NCI-H2196 (cell line): ENCODE results near the gene GTF2H4.
"Not testable (repeated sequence)": the region's sequence is repeated elsewhere in the genome, so short reads cannot be mapped to it uniquely, and the experiment has no call there.

ENCODE experiments used
- DNase-seq: peaks from one replicate; lab custom pipeline; 2025; ENCODE audit not compliant: unreplicated experiment; lab: John Stamatoyannopoulos, UW

GTF2H4 gene

GRCh38 chr6:30893666-30894065 lies 14.3 kb upstream of the GTF2H4 start:
- no peak for DNase-seq

DNA sequence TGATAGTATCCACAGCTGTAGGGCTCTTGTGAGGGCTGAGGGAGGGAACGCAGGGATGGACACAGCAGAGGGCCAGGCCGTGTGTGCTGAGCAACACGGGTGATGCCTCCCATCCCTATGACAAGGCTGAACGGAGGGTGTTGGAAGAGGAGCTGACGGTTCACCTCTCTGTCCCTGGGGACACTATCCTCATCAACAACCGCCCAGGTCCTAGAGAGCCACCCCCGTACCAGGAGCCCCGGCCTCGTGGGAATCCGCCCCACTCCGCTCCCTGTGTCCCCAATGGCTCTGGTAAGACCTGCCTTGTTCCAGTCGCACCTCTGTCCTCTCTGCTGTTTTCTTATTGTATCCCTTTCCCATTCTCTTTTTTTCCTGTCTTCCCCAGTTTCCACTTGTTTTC lies 13.6 kb upstream of the GTF2H4 start:
- no peak for DNase-seq

DNA sequence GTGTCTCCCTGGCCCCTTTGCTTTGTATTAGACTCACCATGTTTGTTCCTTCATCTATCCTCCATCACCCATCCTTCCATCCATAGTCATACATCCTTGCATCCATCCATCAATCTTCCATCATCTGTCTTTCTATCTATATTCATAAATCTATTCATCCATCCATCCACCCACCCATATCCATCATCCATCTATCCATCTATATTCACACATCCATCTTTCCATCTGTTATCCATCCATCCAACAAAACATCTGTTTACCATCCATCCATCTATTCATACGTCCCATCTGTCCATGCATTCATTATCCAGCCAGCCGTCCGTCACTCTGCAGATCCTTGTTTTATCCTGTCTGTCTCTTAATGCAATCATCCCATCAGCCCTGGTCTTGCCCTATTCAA lies 13.1 kb upstream of the GTF2H4 start:
- DNase-seq = no peak

GRCh38 chr6:30895343-30895742 lies 12.7 kb upstream of the GTF2H4 start:
- DNase-seq = no peak

DNA sequence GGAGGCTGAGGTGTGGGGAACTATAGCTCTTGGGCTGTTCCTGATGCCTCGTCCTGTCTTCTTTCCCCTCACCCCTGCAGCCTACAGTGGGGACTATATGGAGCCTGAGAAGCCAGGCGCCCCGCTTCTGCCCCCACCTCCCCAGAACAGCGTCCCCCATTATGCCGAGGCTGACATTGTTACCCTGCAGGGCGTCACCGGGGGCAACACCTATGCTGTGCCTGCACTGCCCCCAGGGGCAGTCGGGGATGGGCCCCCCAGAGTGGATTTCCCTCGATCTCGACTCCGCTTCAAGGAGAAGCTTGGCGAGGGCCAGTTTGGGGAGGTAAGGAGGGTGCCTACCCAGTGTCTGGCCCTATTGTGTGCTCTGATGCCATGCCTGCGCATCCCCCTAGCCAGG lies 11.5 kb upstream of the GTF2H4 start:
- no peak for DNase-seq

- DNase-seq = no peak
Measured at GRCh38 chr6:30897882-30898281, 10.1 kb upstream of the GTF2H4 start.

- no peak for DNase-seq
Measured at GRCh38 chr6:30898750-30899360, 9.2 kb upstream of the GTF2H4 start.

DNA sequence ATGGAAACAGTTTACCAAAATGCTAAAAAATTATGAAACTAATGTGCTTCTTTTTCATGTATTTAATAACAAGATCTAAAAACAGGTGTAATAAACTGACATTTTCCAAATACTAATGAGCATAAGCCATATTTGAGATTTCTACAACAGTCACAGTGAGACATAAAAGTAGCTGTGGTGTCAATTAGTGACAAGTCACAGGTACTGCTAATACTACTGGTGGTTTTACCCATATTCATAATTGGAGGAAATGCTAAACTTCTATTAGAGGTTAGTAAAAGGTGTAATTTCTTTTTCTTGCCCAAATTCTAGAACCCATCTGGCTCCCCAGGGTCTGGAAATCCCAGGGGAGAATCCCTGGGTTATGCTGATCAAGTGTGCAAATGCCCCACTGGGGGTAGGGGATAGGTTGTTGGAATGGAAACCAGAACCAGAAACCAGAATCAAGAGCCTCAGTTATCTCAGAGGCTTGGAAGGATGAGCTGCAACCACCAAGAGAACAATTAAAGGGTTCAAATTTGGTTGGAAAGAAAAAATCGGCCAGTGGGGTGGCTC lies 7.1 kb upstream of the GTF2H4 start:
- no peak for DNase-seq

GRCh38 chr6:30901436-30901835 lies 6.6 kb upstream of the GTF2H4 start:
- no peak for DNase-seq

GRCh38 chr6:30902196-30902595 lies 5.8 kb upstream of the GTF2H4 start:
- not testable (repeated sequence) for DNase-seq

DNA sequence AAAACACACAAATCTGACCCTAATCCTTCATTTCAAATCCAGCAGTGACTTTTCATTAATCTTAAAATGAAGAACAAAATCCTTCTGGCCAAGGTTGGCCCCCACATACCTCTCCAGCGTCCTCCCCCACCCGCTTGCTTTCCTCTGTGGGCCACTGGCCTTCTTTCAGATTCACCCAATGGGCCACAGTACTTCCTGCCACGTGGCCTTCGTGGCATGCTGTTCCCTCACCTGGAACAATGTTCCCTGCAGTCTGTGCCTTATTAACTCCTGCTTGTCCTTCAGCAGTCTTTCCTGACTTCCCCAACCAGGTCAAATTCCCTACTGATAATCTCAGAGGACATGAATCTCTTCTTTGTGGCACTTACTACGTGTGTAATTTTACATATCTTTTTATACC lies 5.3 kb upstream of the GTF2H4 start:
- DNase-seq = no peak

GRCh38 chr6:30903236-30903635 lies 4.8 kb upstream of the GTF2H4 start:
- DNase-seq = no peak

DNA sequence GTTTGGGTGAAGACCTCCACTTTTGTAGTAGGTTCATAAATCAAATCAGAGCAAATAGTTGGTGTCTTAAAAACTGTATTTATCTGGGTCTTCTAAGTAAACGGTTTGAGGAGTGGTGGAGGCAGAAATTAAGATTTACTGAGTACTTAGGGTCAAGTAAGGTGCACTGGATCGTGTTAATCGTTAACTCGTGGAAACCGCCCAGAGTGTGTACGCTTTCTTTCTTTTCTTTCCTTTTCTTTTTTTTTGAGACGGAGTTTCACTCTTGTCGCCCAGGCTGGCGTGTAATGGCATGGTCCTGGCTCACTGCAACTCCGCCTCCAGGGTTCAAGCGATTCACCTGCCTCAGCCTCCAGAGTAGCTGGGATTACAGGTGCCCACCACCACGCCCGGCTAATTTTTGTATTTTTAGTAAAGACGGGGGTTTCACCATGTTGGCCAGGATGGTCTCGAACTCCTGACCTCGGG lies 683 bp upstream of the GTF2H4 start:
- not testable (repeated sequence) for DNase-seq

DNA sequence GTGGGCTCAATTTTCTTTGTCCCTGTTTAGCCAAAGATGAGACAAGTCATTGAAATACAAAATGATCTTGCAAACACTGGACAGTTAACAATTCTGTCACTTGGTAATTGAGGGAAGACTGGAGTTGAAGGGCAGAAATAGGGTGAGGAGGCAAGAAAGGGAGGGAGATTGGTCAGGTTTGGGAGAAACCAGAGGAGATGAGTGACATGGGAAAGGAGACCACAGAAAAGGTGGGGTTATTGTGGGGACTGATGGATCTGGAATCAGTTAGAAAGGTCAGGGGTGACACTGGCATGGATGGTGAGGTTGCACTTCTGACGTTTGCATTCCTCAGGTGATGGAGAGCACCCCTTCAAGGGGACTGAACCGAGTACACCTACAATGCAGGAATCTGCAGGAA lies 693 bp downstream of the GTF2H4 start:
- DNase-seq = no peak

GRCh38 chr6:30910473-30910872 lies 2.5 kb downstream of the GTF2H4 start:
- not testable (repeated sequence) for DNase-seq

DNA sequence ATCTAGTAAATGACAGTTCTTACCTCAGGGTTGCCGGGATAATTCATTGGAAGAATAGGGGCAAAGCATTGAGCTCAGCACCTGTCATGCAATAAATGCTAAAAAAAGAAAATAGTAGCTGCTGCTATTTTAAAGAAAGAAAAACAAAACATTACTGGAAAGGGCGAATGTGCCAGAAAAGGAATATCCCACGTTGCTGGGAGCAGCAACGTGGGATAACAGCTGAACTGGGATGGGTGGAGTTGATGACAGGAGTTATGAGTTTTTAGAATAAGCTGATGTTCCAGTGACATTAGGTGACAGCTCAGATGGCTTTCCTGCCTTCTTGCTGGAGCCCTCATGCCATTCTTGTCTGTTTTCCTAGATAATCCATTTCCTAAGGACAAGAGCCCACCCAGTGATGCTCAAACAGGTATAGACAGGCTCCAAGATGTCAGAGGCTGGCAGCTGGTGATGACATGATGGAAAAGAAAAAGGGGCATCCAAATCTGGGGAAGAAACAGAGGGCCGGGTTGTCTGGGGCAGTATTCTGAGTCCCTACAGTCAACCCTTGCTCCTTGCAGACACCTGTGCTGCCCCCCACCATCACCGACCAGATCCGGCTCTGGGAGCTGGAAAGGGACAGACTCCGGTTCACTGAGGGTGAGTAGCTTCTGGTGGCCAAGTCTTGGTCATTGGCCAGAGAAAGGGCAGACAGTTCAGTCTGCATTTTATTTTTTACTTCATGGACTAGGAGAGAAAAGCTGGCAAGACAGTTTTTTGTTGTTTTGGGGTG lies 4.9 kb downstream of the GTF2H4 start:
- no peak for DNase-seq

DNA sequence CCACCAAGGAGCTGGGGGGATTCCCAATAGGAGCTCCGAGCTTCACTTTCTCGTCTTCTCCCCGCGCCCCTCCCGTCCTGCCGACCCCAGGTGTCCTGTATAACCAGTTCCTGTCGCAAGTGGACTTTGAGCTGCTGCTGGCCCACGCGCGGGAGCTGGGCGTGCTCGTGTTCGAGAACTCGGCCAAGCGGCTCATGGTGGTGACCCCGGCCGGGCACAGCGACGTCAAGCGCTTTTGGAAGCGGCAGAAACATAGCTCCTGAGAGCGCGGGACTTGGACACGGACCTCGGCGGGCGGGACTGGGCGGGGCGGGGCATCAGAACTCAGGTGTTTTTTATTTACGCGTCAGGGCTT lies 5.7 kb downstream of the GTF2H4 start:
- no peak for DNase-seq

- DNase-seq = peak; percentile 91
Measured at GRCh38 chr6:30914076-30914853, 6.3 kb downstream of the GTF2H4 start, which contains the start of gene VARS2. VARS2 (plus strand) TSS chr6:30914238; CDS start chr6:30914837, 599 bp downstream.

DNA sequence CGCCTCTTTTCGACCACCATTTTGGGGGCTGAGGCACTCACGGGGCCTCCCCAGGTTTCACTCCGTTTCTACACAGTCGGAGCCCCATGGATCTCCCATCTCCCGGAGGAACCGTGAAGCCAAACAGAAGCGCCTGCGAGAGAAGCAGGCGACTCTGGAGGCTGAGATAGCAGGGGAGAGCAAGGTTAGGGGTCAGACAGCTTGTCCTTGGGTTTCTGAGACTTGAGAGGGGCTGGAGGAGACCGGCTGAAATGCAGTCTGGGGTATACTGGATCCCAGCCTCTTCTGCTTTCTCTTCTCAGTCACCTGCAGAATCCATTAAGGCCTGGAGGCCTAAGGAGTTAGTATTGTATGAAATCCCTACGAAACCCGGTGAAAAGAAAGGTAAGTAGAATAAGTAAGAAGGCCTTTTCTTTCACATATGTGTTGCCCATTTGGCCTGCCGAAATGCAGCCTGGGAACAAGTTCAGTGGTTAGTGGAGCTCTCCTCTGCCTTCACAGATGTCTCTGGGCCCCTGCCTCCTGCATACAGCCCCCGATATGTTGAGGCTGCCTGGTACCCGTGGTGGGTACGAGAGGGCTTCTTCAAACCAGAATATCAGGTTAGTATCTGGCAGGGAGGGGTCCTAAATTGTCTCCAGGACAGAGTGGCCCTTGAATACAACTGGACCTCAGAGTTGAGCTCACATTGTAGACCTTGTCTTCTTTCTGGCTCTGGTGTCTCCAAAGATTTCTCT lies 7.0 kb downstream of the GTF2H4 start:
- DNase-seq = no peak

- DNase-seq = peak; percentile 51
Measured at GRCh38 chr6:30915591-30915946, 7.6 kb downstream of the GTF2H4 start.

DNA sequence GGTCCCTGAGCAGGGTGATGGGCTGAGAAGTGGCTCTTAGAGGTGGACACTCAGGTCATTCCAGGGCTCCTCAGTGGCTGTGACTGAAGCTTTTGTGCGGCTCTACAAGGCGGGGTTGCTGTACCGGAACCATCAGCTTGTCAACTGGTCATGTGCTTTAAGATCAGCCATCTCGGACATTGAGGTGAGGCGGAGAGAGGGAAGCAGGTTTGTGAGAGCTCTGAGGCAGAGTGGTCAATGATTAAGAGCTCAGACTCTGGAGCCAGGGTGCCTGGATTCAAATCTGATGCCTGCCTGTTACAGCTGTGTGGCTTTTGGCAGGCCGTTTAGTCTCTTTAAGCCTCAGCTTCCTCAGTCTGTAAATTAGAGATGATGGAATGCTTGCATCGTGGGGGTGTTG lies 9.0 kb downstream of the GTF2H4 start:
- DNase-seq = no peak
